NCI-H526 (cell line): ENCODE results near the gene ZFP57.

Experiments used
- DNase-seq, 2 experiments: peaks; one replicate each; lab custom pipeline; 2025; lab: John Stamatoyannopoulos, UW

Gene ZFP57

GRCh38 chr6:29680904-29681303 lies at the start of gene ZFP57:
Gene ZFP57 (minus strand): TSS chr6:29681152. CDS start chr6:29677003, 4,149 bp downstream.
- DNase-seq: no peak

- DNase-seq: no peak
These were observed 49.7 kb upstream of the ZFP57 start for GRCh38 chr6:29730575-29731126.

GRCh38 chr6:29729774-29730328 lies 48.9 kb upstream of the ZFP57 start:
- DNase-seq: no peak

- no peak for DNase-seq
These were observed 47.9 kb upstream of the ZFP57 start for GRCh38 chr6:29728875-29729270.

- no peak for DNase-seq
These were observed 47.4 kb upstream of the ZFP57 start for GRCh38 chr6:29728173-29728874.

GRCh38 chr6:29727637-29728036 lies 46.7 kb upstream of the ZFP57 start:
- DNase-seq: no peak

- DNase-seq: no peak
These were observed 45.7 kb upstream of the ZFP57 start for GRCh38 chr6:29726571-29727194.

GRCh38 chr6:29726001-29726400 lies 45.0 kb upstream of the ZFP57 start:
- no peak for DNase-seq

- DNase-seq: no peak
These were observed 44.3 kb upstream of the ZFP57 start for GRCh38 chr6:29724937-29725869.

GRCh38 chr6:29723666-29724588 lies 43.0 kb upstream of the ZFP57 start:
- peak in 1 of 2 experiments; percentile 25 for DNase-seq

- DNase-seq: peak; percentile 68 to 84
These were observed 42.3 kb upstream of the ZFP57 start, which contains the start of gene HLA-F for GRCh38 chr6:29723262-29723665. Gene HLA-F (plus strand): TSS chr6:29723434. CDS start chr6:29723464, 30 bp downstream.

- DNase-seq: no peak
These were observed 39.9 kb upstream of the ZFP57 start for GRCh38 chr6:29720863-29721262.

GRCh38 chr6:29710281-29710941 lies 29.5 kb upstream of the ZFP57 start:
- no peak for DNase-seq

- DNase-seq: no peak
These were observed 28.2 kb upstream of the ZFP57 start for GRCh38 chr6:29709188-29709587.

GRCh38 chr6:29708432-29709179 lies 27.7 kb upstream of the ZFP57 start:
- DNase-seq: no peak

- peak in 1 of 2 experiments; percentile 59 for DNase-seq
These were observed 24.7 kb upstream of the ZFP57 start for GRCh38 chr6:29705389-29706231.

- DNase-seq: peak in 1 of 2 experiments; percentile 68
These were observed 21.7 kb upstream of the ZFP57 start for GRCh38 chr6:29702519-29703103.
